Measurements from ENCODE around the gene PPP2R3A.

The PPP2R3A gene

GRCh38 chr3:136195258-136196063 is 229.9 kb downstream of the PPP2R3A start:
- DNase-seq (ENCODE audit: low read depth in 2 of 2) = peak in 1 of 2 experiments; percentile 52

GRCh38 chr3:136196064-136196400 is 230.5 kb downstream of the PPP2R3A start, which contains the start of gene MSL2:
Gene MSL2 (minus strand): TSS chr3:136196335. CDS start chr3:136195113, 1,222 bp downstream.
- no peak for DNase-seq (ENCODE audit: low read depth in 2 of 2)

- peak; percentile 100 for DNase-seq (ENCODE audit: low read depth in 2 of 2)
Observed at GRCh38 chr3:136196401-136197158, 231.1 kb downstream of the PPP2R3A start.

GRCh38 chr3:136197159-136197793 is 231.7 kb downstream of the PPP2R3A start:
- no peak for DNase-seq (ENCODE audit: low read depth in 2 of 2)

Measured in stimulated activated CD4-positive, alpha-beta T cell treated with anti-CD3 and anti-CD28 coated beads, Interleukin-12 subunit alpha, Interleukin-12 subunit beta, amount 100 ng/mL, for 24 hours (primary cell).